Left kidney (tissue), 2 donors: ENCODE measurements around the gene GSTO2. TPM values are rescaled to one million over a fixed set of nuclear protein-coding genes. Genes with fewer than 3 reads are reported as not detected.

ENCODE experiments used
- DNase-seq: peaks from one replicate; pipeline ENCODE4 v3.0.0-alpha.2; 2013
- polyA plus RNA-seq: library from polyadenylated mRNA; unstranded; fragments of 120-200 nt; gene quantifications from one replicate; pipeline ENCODE4 v1.2.1, GENCODE V29; 2013; ENCODE audit not compliant: insufficient read length

Gene GSTO2
- polyA plus RNA-seq, 1 donor = 52.8 TPM

DNA sequence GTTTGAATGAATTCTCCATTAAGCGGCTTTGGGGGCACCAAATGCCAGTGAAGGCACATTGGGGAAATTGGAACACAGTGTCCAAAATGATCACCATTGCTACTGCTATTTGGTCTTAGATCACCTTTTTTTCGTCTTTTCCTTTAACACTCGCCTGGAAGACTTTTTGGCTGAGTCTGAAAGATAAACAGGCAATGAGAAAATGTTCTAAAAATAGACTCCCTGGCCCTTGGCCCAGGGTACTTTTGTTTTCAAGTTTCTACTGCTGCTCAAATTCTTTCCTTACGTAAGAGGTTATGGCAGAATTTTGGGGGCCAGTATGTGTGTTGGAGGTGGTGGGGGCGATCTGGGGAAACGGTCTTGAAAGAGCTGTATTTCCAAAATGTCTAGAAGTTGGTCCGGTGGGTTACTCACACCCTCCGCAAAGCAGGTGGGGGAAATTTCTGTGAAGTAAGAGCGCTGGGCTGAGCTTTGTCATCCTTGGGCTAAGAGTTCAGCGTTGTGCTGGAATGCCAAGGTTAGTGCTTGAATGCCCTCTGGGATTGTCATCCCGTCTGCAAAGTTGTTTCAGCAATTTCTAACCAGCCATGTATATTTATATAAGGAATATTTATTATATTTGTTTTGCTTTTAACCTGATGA, 70.6 kb downstream of the GSTO2 start:
- peak; percentile 84 for DNase-seq

DNA sequence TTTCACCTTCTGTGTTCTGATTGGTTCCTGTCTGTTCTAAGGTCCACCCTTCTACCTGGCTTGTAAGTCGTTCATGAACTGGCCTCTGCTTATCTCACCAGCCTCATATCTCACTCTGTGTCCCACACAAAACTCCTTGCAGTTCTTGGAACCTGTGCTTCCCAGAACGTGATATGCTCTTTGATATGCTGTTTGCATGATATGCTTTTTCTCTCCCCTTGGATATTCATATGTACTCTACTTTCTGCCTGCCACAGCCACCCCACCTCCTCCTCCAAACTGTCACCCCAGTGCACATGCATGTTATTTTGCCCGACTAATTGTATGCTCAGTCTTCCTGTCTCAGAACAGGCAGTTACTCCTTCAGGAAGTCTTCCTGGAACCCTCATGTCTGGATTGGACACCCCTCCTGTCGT, 71.1 kb downstream of the GSTO2 start:
- DNase-seq = no peak

DNA sequence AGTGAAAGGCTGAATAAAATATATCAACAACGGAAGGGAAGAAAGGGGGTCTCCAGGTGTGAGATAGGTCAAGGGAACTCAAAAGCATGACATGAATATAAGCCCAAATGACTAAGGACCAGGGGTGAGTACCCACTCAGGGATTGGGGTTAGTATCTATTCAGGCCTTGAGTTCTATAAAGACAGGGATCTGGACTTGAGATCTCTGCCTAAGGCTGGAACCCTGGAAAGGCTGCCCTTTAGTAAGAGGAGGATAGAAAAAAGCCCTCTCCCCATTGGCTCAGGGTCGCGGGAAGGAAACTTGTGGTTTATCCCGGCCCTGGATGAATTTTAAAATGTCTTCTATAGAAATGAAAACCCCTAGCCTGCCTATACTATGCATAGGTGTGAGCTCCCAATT, 71.7 kb downstream of the GSTO2 start:
- DNase-seq = no peak

DNA sequence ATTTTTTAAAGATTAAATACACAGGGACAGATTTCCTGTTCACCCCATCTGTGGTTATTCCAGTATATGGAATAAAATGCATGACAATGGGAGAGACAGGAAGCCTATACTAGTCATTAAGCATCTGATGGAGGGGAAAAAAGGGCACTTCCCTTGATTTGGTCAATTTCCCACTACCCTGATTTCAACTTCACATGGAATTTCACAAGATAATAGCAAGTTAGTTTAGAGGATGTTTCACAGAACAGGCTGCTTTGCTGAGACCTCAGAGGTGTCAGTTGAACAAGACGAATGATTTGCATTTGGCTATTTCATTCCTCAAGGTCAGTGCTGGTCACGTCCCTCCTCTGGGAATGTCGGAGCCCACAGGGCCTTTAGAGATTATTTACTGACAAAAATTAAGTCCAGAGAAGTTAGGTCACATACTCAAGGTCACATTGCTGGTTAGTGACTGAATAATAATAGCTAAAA, 74.0 kb downstream of the GSTO2 start:
- DNase-seq = no peak

DNA sequence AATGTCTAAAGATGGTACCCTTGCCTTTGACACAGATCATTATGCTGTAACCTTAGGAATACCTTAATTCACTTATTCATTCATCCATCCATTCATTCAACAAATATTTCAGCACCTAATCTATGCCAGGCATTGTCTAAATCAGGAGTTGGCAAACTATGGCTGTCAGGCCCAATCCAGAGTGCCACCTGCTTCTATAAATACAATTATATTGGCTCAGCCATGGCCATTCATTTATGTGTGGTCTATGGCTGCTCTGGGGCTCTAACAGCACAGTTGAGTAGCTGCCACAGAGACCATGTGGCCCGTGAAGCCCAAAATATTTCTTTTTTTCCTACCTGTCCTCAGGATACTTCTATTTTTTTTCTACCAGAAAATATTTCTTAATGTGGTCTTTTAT, 75.2 kb downstream of the GSTO2 start:
- DNase-seq = no peak

DNA sequence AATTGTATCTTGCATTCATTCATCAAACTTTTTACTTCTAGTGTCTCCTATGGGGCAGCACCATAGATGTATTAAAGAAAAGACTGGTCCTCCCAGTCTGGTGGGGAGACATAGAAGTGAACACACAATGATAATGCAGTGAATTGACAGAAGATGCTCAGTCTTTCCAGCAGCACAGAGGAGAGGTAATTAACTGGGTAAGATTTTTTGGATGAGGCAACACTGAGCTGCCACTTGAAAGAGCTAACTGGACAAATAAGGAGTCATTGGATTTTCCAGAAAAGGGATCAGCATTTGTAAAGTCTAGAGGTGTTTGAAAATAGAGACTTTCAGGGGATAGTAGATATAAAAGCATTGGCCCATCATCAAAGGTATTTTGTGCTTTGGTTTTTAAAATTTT, 76.5 kb downstream of the GSTO2 start:
- no peak for DNase-seq

DNA sequence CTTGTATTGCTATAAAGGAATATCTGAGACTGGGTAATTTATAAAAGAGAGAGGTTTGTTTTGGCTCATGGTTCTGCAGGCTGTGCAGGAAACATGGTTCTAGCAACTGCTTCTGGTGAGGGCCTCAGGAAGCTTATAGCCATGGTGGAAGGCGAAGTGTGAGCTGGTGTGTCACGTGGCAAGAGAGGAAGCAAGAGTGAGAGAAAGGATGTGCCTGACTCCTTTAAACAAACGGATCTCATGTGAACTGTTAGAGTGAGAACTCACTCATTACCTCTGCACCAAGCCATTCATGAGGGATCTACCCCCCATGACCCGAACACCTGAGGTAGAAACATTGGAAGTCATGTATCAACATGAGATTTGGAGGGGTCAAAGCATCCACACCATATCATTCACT, 77.0 kb downstream of the GSTO2 start:
- DNase-seq = no peak

DNA sequence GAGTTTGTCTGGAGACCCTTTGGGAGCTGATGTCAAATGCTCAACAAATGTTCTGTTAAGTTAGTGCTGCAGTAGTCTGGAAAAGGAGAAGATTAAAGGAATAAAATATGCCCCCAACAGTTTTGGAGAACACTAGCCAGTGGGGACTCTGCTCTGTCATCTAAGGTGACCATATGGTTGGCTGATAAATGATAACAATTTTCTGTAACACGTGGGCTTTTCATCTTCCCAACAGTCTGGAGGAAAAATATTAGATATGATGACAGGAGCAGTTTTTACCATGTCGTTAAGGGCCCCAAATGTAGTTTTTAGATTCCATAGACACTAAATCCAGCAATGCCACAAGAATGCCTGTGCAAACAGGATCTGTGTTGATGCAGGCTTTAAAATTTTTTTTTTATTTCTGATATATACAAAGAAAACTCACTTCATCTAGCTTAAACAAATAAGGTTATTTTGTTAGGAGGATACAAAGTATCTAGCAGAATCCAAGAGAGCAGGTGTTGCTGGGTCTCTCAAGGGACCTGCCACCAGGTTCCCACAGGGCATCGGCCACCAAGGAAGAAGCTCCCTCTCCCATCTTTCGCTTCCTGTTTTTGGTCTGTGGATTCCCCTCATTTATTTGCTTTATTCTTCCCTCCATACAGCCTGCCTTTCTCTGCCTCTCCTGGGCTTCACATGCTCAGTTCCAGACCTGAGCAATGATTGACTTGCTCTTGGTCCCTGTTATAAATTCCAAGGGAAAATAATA, 78.5 kb downstream of the GSTO2 start:
- no peak for DNase-seq

DNA sequence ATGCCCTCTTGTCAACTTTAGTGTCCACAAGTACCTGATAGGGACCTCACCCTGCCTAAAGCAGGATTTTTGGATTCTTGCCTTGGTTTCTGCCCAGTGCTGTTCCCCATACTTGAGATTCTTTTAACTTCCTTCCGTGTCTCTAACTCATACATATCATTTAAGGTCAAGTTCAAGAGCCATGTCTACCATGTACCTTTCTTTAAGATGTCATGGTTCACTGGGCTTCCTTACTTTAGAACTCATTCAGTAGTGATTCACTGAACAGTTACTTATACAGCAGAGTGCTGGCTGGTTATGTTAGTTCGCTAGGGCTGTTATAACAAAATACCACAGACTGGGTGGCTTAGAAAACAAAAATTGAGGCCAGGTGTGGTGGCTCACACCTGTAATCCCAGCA, 79.6 kb downstream of the GSTO2 start:
- no peak for DNase-seq

DNA sequence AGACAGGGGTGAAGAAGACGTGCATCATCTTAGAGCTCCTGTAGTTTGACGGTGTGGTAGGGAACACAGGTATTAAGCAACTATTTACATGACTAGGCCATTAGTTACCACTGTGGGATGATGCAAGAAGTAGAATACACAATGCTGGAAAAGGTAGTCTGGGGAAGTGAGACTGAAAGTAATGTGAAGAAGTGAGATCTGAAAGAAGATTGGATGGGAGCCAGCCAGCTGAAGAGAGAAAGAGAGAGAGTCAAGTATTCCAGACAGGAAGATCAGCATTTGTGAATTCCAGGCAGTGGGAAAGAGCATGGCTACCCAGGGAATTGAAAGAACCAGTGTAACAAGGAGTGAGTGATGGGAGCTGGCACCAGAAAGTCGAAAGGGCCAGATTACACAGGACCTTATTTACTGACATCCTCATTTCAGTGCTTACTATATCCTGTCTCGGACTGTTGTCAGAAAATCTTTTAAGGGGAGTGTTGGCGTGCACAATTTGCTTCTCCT, 80.7 kb downstream of the GSTO2 start:
- DNase-seq = no peak

DNA sequence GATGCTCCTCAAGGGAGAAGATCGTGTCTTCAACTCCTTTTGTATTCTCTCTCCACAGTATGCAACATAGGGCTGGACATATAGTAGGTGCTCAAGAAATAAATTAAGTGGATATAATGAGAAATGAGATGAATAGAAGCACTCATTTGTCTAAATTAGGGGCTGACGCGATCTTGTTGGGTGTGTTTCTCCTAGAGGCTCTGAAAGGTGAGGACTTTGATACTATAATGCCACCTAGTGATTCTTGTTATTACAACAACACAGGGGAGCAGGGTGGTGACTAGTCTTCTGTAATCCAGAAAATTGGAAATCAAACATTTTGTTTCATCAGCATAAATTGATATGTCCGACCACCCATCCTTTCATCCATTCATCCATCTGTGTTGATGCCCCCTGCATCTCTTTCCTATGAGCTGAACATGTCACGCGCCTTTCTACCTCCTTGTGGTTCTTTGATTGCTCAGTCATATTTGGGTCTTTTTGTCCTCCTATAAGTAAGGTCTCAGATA, 81.2 kb downstream of the GSTO2 start:
- no peak for DNase-seq

DNA sequence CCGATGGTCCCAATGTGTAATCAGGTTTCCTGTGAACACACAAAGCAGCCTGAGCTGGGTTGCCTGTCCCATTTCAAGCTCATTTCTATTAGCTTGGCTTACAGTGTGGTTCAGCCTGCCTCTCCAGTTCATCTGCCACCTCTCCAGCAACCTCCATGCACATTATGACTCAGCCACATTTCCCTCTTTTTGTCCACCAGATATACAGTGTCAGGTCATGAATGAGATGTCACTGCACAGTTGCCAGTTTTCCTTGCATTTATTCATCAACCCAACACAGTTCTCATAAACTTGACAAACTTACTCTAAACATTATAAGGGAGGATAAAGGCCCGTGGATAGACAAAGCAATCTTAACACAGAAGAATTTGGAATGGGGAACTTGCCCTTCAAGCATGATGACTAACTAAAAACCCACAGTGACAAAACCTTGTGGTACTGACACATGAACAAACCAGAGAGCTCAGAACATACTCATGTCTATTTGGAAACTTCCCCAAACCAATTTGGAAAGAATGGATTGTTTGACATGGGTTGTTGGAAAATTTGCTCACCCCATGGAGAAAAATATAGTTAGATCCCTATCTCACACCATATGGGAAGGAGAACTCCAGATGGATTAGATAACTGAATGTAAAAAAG, 82.2 kb downstream of the GSTO2 start:
- DNase-seq = no peak

DNA sequence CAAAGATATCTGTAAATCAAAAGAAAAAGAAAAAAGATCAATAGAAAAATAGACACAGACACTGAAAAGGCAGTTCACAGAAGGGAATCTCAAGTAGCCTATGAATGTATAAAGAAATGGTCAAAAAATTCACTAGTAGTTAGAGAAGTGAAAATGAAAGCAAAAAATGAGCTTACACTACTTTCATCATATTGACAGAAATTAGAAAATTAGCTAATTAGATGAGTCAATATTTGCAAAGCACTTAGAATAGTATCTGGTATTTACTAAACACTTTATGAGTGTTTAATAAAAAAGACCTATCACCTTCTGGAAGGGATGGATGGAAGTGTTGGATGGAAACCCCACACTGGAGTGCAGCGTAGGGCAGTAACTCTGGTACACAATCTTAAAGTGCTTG, 82.9 kb downstream of the GSTO2 start:
- DNase-seq = no peak

DNA sequence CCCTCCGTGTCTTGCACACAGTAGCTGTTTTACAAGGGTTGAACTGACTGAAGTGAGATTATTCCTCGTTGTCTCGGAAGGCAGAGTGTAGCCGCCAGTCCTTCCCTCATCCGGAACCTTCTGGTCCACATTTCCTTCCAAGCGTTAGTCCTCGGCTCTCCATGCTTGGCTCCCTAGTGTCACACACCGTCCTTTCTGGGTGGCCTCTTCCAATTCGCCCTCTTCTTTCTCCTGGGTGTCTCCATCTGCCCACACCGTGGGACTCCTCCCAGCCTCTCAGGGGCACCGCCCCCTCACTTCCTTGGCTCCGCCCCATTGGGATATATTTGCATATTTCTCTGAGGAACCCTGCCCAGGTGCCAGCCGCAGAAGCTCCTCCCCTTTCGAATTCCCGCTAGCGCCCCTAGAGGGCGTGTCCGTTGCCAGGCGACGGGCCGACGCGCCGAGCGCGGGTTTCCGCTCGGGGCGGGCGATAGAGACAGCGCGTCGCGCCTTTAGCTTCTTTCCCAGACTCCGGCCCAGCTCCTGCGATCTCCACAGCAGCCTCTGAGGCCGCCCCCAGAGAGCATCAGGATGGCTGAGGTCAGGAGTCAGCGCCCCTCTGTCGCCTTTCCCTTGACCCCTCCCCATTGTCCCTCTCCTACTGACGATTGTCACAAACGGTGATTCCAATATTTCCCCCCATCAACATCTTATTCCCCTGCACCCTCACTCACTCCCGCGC, 84.5 kb downstream of the GSTO2 start, which contains the start of gene CFAP58:
Gene CFAP58 (plus strand): TSS at position 509 of the 724 bp plus-strand sequence. CDS start 65 bp downstream, at position 574.
- DNase-seq = peak; percentile 92

Other genes with a start within 250 kb of the GSTO2 start
- 0.63 TPM for gene COL17A1, start 183.3 kb upstream of the GSTO2 start, polyA plus RNA-seq
- gene SFR1, start 147.0 kb upstream of the GSTO2 start, polyA plus RNA-seq = 11.9 TPM
- 39.1 TPM for gene CFAP43, start 36.8 kb upstream of the GSTO2 start, polyA plus RNA-seq
- 87.5 TPM for gene GSTO1, start 14.3 kb upstream of the GSTO2 start, polyA plus RNA-seq
- gene ITPRIP, start 69.3 kb downstream of the GSTO2 start, polyA plus RNA-seq = 8.4 TPM
- 0.47 TPM for gene CFAP58, start 84.6 kb downstream of the GSTO2 start, polyA plus RNA-seq